WERI-Rb-1 (cell line): ENCODE measurements around the gene TNRC6C.

ENCODE experiments used
- DNase-seq: peaks from one replicate; pipeline ENCODE4 v3.0.0-alpha.2; 2020
- H3K27ac ChIP-seq: fragments of 250-450 bp; sonication (Bioruptor Pico); 2 replicates; pipeline ENCODE4 v1.5.1; 2020; ENCODE audit warnings: mild to moderate bottlenecking, moderate library complexity
- H3K27me3 ChIP-seq: fragments of 250-450 bp; sonication (Bioruptor Pico); 2 replicates; pipeline ENCODE4 v1.5.1; 2021; ENCODE audit warnings: mild to moderate bottlenecking, low read depth, moderate library complexity; ENCODE audit not compliant: insufficient read depth, severe bottlenecking
- H3K36me3 ChIP-seq: fragments of 250-450 bp; sonication (Bioruptor Pico); 2 replicates; pipeline ENCODE4 v1.5.1; 2020; ENCODE audit warnings: mild to moderate bottlenecking, moderate library complexity
- H3K4me3 ChIP-seq: 2 replicates; pipeline ENCODE4 v1.5.1; 2011; ENCODE audit warnings: low read depth, mild to moderate bottlenecking, control low read depth, low read length
- H3K9me3 ChIP-seq: fragments of 250-450 bp; sonication (Bioruptor Pico); 2 replicates; pipeline ENCODE4 v1.5.1; 2021; ENCODE audit warnings: mild to moderate bottlenecking, moderate library complexity; ENCODE audit not compliant: severe bottlenecking
- TF ChIP-seq, protein P1 (sequence below): IDR thresholded peaks from 2 replicates; pipeline ENCODE4 v1.5.1; 2011; ENCODE audit warnings: low read depth, mild to moderate bottlenecking, control low read depth, inconsistent platforms, low read length

Gene TNRC6C

DNA sequence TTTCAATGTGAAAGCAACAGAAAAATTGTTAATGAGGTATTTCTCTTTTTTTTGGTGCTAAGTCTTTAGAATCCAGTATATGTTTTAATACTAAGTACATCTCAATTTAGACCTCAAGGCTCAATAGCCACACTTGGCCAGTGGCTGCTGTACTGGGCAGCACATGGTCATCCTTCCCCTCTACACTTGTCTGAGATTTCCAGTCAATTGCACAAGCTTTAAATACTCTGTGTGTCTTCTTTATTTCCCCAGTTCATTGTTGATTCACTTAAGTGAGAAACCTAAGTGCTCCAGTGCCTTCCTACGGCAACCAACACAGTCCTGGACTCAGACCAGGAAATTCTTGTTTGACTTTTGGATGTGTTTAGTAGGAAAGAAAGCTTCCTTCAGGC is 62.2 kb downstream of the TNRC6C start:
- no peak overlapping the region for H3K27ac ChIP-seq
- no peak for DNase-seq
- no peaks in the 10 kb centered on the region for H3K27me3 ChIP-seq
- peaks cover 13% of the 10 kb centered on the region for H3K36me3 ChIP-seq
- no peak overlapping the region for H3K4me3 ChIP-seq
- no peaks in the 10 kb centered on the region for H3K9me3 ChIP-seq
- TF ChIP-seq, protein P1, sequence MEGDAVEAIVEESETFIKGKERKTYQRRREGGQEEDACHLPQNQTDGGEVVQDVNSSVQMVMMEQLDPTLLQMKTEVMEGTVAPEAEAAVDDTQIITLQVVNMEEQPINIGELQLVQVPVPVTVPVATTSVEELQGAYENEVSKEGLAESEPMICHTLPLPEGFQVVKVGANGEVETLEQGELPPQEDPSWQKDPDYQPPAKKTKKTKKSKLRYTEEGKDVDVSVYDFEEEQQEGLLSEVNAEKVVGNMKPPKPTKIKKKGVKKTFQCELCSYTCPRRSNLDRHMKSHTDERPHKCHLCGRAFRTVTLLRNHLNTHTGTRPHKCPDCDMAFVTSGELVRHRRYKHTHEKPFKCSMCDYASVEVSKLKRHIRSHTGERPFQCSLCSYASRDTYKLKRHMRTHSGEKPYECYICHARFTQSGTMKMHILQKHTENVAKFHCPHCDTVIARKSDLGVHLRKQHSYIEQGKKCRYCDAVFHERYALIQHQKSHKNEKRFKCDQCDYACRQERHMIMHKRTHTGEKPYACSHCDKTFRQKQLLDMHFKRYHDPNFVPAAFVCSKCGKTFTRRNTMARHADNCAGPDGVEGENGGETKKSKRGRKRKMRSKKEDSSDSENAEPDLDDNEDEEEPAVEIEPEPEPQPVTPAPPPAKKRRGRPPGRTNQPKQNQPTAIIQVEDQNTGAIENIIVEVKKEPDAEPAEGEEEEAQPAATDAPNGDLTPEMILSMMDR = no peak

DNA sequence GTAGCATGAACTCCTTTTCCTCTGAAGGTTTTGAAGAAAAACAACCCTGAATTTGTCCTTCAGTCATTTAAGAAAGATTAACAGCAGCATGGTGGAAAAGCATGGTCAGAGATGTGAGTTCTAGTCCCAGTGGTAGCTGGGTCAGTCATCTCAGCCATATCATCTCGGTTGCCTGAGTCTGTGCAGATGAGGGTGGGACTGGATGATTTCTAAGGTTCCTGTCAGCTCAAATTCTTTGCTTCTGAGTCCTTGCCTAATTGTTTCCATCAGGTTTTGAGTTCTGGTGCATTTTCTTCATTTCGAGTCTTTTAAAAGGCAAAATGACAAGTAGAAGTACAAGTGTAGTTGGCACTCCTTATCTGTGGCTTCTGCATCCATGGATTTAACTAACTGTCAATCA is 63.9 kb downstream of the TNRC6C start:
- Histone ChIP-seq H3K27me3 (no peaks in the 10 kb centered on the region), H3K9me3 (no peaks in the 10 kb centered on the region), H3K27ac (no peak overlapping the region), H3K36me3 (peaks cover 13% of the 10 kb centered on the region), H3K4me3 (no peak overlapping the region)
- TF ChIP-seq, protein P1 = no peak
- no peak for DNase-seq

DNA sequence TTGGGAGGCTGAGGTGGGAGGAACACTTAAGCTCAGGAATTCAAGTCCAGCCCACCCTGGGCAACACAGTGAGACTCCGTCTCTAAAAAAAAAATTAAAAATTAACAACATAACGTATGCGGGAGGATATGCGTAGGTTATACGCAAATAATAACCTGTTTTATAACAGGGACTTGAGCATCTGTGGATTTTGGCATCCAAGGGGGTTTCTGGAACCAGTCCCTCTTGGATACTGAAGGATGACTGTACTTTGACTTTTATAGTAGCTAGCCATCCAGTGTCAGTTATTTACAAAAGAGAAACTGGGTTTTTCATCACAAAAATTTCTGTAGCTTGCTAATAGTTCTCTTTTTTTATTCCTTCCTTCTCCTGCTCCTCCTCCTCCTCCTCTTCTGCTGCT is 64.5 kb downstream of the TNRC6C start:
- H3K36me3 ChIP-seq = peaks cover 13% of the 10 kb centered on the region
- TF ChIP-seq, protein P1 = no peak
- H3K27ac ChIP-seq = no peak overlapping the region
- no peaks in the 10 kb centered on the region for H3K27me3 ChIP-seq
- H3K4me3 ChIP-seq = no peak overlapping the region
- no peak for DNase-seq
- no peaks in the 10 kb centered on the region for H3K9me3 ChIP-seq

DNA sequence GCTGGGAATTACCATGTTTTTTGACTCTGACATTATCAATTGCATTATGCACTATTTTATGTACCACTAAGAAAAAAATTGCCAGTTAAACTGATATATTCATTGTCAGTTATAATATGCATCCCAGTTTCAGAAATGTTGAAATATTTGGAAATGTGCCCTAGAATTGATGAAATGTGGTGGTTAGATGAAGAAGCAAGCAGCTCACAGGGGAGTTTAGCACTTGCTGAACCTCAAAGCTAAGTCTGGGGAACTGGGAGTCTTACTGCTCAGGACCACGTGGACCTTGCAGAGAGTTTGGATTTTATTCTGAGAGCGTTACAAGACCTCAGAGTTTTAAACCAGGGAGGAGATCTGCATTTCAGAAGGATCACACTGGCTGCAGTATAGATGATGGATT is 67.9 kb downstream of the TNRC6C start:
- Histone ChIP-seq H3K4me3 (no peak overlapping the region), H3K36me3 (peaks cover 13% of the 10 kb centered on the region), H3K9me3 (no peaks in the 10 kb centered on the region), H3K27ac (no peak overlapping the region), H3K27me3 (no peaks in the 10 kb centered on the region)
- no peak for DNase-seq
- TF ChIP-seq, protein P1 = no peak

DNA sequence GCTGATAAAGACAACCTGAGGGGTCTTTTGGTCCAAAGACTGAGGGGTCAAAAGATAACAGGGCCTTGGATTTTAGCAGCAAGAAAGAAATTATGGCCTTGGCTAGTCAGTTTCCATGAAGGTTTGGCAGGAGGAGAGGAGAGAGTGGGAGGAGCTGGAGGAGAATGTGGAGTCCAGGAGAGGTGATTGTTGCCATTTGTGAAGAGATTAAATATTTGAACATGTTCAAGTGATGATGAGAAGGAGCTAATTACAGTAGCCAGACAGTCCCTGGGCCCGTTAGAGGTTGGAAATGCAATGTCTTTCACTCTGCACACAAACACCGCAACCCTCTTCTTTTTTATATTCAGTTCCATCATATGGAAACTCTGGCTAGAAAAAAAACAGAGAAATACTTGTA is 68.6 kb downstream of the TNRC6C start:
- Histone ChIP-seq H3K27me3 (no peaks in the 10 kb centered on the region), H3K4me3 (no peak overlapping the region), H3K27ac (no peak overlapping the region), H3K9me3 (no peaks in the 10 kb centered on the region), H3K36me3 (peaks cover 21% of the 10 kb centered on the region)
- DNase-seq = no peak
- TF ChIP-seq, protein P1 = no peak

DNA sequence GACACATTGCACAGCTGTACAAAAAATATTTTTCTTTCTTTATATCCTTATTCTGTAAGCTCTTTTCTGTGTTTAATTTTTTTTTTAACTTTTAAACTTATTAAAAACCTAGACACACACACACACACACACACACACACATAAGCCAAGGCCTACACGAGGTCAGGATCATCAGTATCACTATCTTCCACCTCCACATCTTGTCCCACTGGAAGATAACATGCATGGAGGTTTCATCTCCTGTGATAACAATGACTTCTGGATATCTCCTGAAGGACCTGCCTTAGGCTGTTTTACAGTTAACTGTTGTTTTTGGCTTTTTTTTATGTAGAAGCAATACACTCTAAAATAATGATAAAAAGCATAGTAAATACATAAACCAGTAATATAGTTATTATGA is 71.2 kb downstream of the TNRC6C start:
- H3K4me3 ChIP-seq = no peak overlapping the region
- H3K36me3 ChIP-seq = peaks cover 32% of the 10 kb centered on the region
- no peaks in the 10 kb centered on the region for H3K9me3 ChIP-seq
- TF ChIP-seq, protein P1 = no peak
- H3K27me3 ChIP-seq = no peaks in the 10 kb centered on the region
- DNase-seq = no peak
- H3K27ac ChIP-seq = no peak overlapping the region
